Loucy (cell line): ENCODE measurements around the gene C4orf36.

Source experiments
- H2AFZ ChIP-seq: fragments of 200-600 bp; sonication (generic); 2 replicates; pipeline ENCODE4 v1.6.0; 2016; ENCODE audit warnings: antibody characterized with exemption, mild to moderate bottlenecking, low read length, moderate library complexity
- H3F3A ChIP-seq: fragments of 200-600 bp; 2 replicates; pipeline ENCODE4 v1.6.0; 2016; ENCODE audit warnings: antibody characterized with exemption, low read depth, mild to moderate bottlenecking
- H3K27me3 ChIP-seq: fragments of 200-600 bp; sonication (generic); 2 replicates; pipeline ENCODE4 v1.6.1; 2014; ENCODE audit warnings: low read length, mild to moderate bottlenecking; ENCODE audit not compliant: insufficient read depth, poor library complexity, severe bottlenecking
- H3K36me3 ChIP-seq: fragments of 200-600 bp; sonication (generic); 2 replicates; pipeline ENCODE4 v1.6.1; 2016; ENCODE audit warnings: low read length; ENCODE audit not compliant: insufficient read depth
- H3K4me1 ChIP-seq: fragments of 200-600 bp; sonication (generic); 2 replicates; pipeline ENCODE4 v1.5.1; 2014; ENCODE audit warnings: low read length, mild to moderate bottlenecking; ENCODE audit not compliant: insufficient read depth, poor library complexity, severe bottlenecking
- H3K4me2 ChIP-seq: fragments of 200-600 bp; sonication (generic); 2 replicates; pipeline ENCODE4 v1.6.0; 2014; ENCODE audit warnings: antibody characterized with exemption, low read length, low read depth, mild to moderate bottlenecking; ENCODE audit not compliant: poor library complexity, severe bottlenecking
- H3K4me3 ChIP-seq: fragments of 200-600 bp; sonication (generic); 2 replicates; pipeline ENCODE4 v1.5.1; 2014; ENCODE audit warnings: low read length, mild to moderate bottlenecking, mixed read lengths; ENCODE audit not compliant: poor library complexity, severe bottlenecking
- H3K79me2 ChIP-seq: fragments of 200-600 bp; sonication (generic); 2 replicates; pipeline ENCODE4 v1.6.1; 2014; ENCODE audit warnings: low read length; ENCODE audit not compliant: insufficient read depth
- H3K9ac ChIP-seq: fragments of 200-600 bp; sonication (generic); 2 replicates; pipeline ENCODE4 v1.6.0; 2014; ENCODE audit warnings: mild to moderate bottlenecking, low read depth, low read length, moderate library complexity; ENCODE audit not compliant: poor library complexity, severe bottlenecking
- H3K9me2 ChIP-seq: fragments of 200-600 bp; sonication (generic); replicated peaks from 2 replicates; pipeline ENCODE4 v1.6.1; 2016; ENCODE audit warnings: low read depth, low read length, mixed read lengths
- H3K9me3 ChIP-seq: fragments of 200-600 bp; sonication (generic); 2 replicates; pipeline ENCODE4 v1.6.1; 2014; ENCODE audit warnings: mild to moderate bottlenecking, antibody characterized with exemption, low read length, low read depth; ENCODE audit not compliant: insufficient read depth
- H4K20me1 ChIP-seq: fragments of 200-600 bp; sonication (generic); 2 replicates; pipeline ENCODE4 v1.6.0; 2014; ENCODE audit warnings: antibody characterized with exemption, low read length, mild to moderate bottlenecking; ENCODE audit not compliant: insufficient read depth, poor library complexity, severe bottlenecking
- CTCF ChIP-seq: fragments of 200-600 bp; sonication (generic); conservative IDR thresholded peaks from 2 replicates; pipeline ENCODE4 v1.5.1; 2014; ENCODE audit warnings: mild to moderate bottlenecking, antibody characterized with exemption, low read length
- EZH2phosphoT487 ChIP-seq: fragments of 200-600 bp; IDR thresholded peaks from 2 replicates; pipeline ENCODE4 v1.6.1; 2018; ENCODE audit warnings: antibody characterized with exemption, mild to moderate bottlenecking, moderate library complexity, borderline replicate concordance

The C4orf36 gene

GRCh38 chr4:86917212-86918039 is 25.2 kb upstream of the C4orf36 start:
- no peaks in the 10 kb centered on the region for H3K36me3 ChIP-seq
- no peak overlapping the region for H3K4me2 ChIP-seq
- H4K20me1 ChIP-seq: no peaks in the 10 kb centered on the region
- TF ChIP-seq CTCF: no peak
- no peak for TF ChIP-seq EZH2phosphoT487
- no peak overlapping the region for H3K4me3 ChIP-seq
- H3K9me2 ChIP-seq: no peaks in the 10 kb centered on the region
- no peak overlapping the region for H2AFZ ChIP-seq
- H3K9me3 ChIP-seq: no peaks in the 10 kb centered on the region
- no peaks in the 10 kb centered on the region for H3F3A ChIP-seq
- H3K79me2 ChIP-seq: no peaks in the 10 kb centered on the region
- no peaks in the 10 kb centered on the region for H3K27me3 ChIP-seq
- no peaks in the 10 kb centered on the region for H3K4me1 ChIP-seq
- H3K9ac ChIP-seq: no peak overlapping the region

- Histone ChIP-seq H3K9ac (no peak overlapping the region), H3K27me3 (no peaks in the 10 kb centered on the region), H3F3A (no peaks in the 10 kb centered on the region), H3K9me3 (no peaks in the 10 kb centered on the region), H3K4me1 (no peaks in the 10 kb centered on the region), H4K20me1 (no peaks in the 10 kb centered on the region), H3K36me3 (no peaks in the 10 kb centered on the region), H3K4me3 (no peak overlapping the region), H3K79me2 (no peaks in the 10 kb centered on the region), H3K4me2 (no peak overlapping the region), H3K9me2 (no peaks in the 10 kb centered on the region), H2AFZ (no peak overlapping the region)
- TF ChIP-seq CTCF: no peak
- TF ChIP-seq EZH2phosphoT487: no peak
Measured at GRCh38 chr4:86916392-86916791, 24.2 kb upstream of the C4orf36 start.

GRCh38 chr4:86910820-86911684 is 18.8 kb upstream of the C4orf36 start:
- Histone ChIP-seq H2AFZ (no peak overlapping the region), H3K9me3 (no peaks in the 10 kb centered on the region), H4K20me1 (no peaks in the 10 kb centered on the region), H3K4me3 (no peak overlapping the region), H3K27me3 (no peaks in the 10 kb centered on the region), H3K36me3 (no peaks in the 10 kb centered on the region), H3K4me2 (no peak overlapping the region), H3K9me2 (no peaks in the 10 kb centered on the region), H3K79me2 (no peaks in the 10 kb centered on the region), H3K9ac (no peak overlapping the region), H3F3A (no peaks in the 10 kb centered on the region), H3K4me1 (no peaks in the 10 kb centered on the region)
- TF ChIP-seq CTCF: no peak
- no peak for TF ChIP-seq EZH2phosphoT487
